Heart right ventricle (tissue), 16 donors: Measurements from ENCODE around the gene TECRL. TPM values are rescaled to one million over a fixed set of nuclear protein-coding genes. Genes with fewer than 3 reads are reported as not detected.
A peak's percentile ranks its signal among the peaks of the same experiment; 100 is the strongest.

ENCODE experiments used
- ATAC-seq, 8 donors: fragments of 200-7000 bp; cut with Tn5 transposase; one replicate each; pipeline ENCODE4 v1.9.1; 2020; ENCODE audit warnings: mild to moderate bottlenecking in 8 of 8, moderate library complexity in 8 of 8, moderate number of reproducible peaks in 1 of 8
- DNase-seq, 2 donors: peaks; one replicate each; pipeline ENCODE4 v3.0.0-alpha.2; 2020
- H3K27ac ChIP-seq, 10 donors: fragments of 200-600 bp; sonication (generic) in 2 of 10; one replicate each; pipeline versions ENCODE4 v1.5.0 to v1.8.0; 2020 to 2022; ENCODE audit warnings: mild to moderate bottlenecking in 3 of 10
- H3K27me3 ChIP-seq, 7 donors: fragments of 200-600 bp; one replicate each; pipeline ENCODE4 v1.8.0; 2021 to 2022; ENCODE audit warnings: mild to moderate bottlenecking in 2 of 7
- H3K36me3 ChIP-seq, 9 donors: fragments of 200-600 bp; sonication (generic) in 1 of 9; one replicate each; pipeline versions ENCODE4 v1.5.0 to v1.8.0; 2020 to 2022; ENCODE audit warnings: mild to moderate bottlenecking in 2 of 9
- H3K4me1 ChIP-seq, 9 donors: fragments of 200-600 bp; sonication (generic) in 1 of 9; one replicate each; pipeline versions ENCODE4 v1.5.0 to v1.8.0; 2020 to 2022; ENCODE audit warnings: mild to moderate bottlenecking in 4 of 9
- H3K4me3 ChIP-seq, 10 donors: fragments of 200-600 bp; sonication (generic) in 2 of 10; one replicate each; pipeline versions ENCODE4 v1.5.0 to v1.8.0; 2020 to 2022; ENCODE audit warnings: mild to moderate bottlenecking in 7 of 10, moderate library complexity in 2 of 10
- H3K9me3 ChIP-seq, 11 donors: fragments of 200-600 bp in 10 of 11; sonication (generic) in 2 of 11; one replicate each; pipeline versions ENCODE4 v1.5.0 to v1.8.0; 2013 to 2022; ENCODE audit warnings: mild to moderate bottlenecking in 2 of 11, control low read depth in 1 of 11, moderate library complexity in 1 of 11
- CTCF ChIP-seq, 9 donors: fragments of 200-600 bp; sonication (generic) in 2 of 9; IDR thresholded peaks; one replicate each; pipeline versions ENCODE4 v1.5.0 to v1.8.0; 2021 to 2022; ENCODE audit warnings: antibody characterized with exemption in 9 of 9, mild to moderate bottlenecking in 5 of 9, moderate library complexity in 1 of 9
- WGBS, 2 donors: extraction: QIAGEN DNeasy Blood & Tissue Kit; methylation state at CpG; one replicate each; pipeline ENCODE4 v1.1.7; 2013; ENCODE audit warnings: inconsistent platforms in 1 of 2; 5-methylcytosine and 5-hydroxymethylcytosine counted together
- intact Hi-C, 10 donors: fragments of 100-400 bp; cut with DNase I; formaldehyde crosslinking; loops; one replicate each; pipeline versions ENCODE4 v1.11.1 to v1.14.2; 2022
- polyA plus RNA-seq, 2 donors: library from polyadenylated mRNA; stranded (reverse); fragments of 200-250 nt; gene quantifications; one replicate each; pipeline ENCODE4 v1.2.3, GENCODE V29; 2013
- total RNA-seq, 10 donors: library from RNA; stranded (reverse); fragmentation: NEBNext Ultra II Directional in 3 of 10; extraction: Animal tissue kit (Norgen Biotek cat#: 25700) in 3 of 10; gene quantifications; one replicate each; pipeline versions ENCODE4 v1.2.1 to v1.2.4, GENCODE V29; 2021 to 2023
- donor health status: Arrhythmogenic right ventricular cardiomyopathy.
- donor health status: ischemic (EF 13 %, LVEDD 7.1; RV severe dilation, severe dysfunction).
- donor health status: healthy with polysubstance abuse.
- donor health status: DM: no; HTN: yes; CAD: no.
- donor health status: DM: no; HTN: no; CAD: no.
- donor health status: ischemic (EF 25% LVEDD 6.9; RV normal size, moderate dysfunction).
- donor health status: ischemic (EF 25% LVEDD 5.7; RV mildly dilated, moderate dysfunction).
- donor health status: healthy.
- donor health status: DM: yes; HTN: yes; CAD: no.
- donor health status: Ischemic cardiomyopathy.
- donor health status: ischemic (EF 35%, LVEDD 5.7; RV mildly dilated, moderate dysfunction).
- donor health status: nonischemic (EF 11% LVEDD 7.7; RV severe dilation, severe dysfunction).
- donor health status: DM: yes; HTN: yes; CAD: no.
- donor health status: PGD.
- donor health status: ischemic (EF 29% LVEDD 5.4; RV normal size, mild dysfunction).
- donor health status: nonischemic (EF 23%, LVEDD 6.1; RV moderate dilation, normal function).

The TECRL gene
- total and polyA plus RNA-seq, 12 donors, result 112 to 1,257 (median 1,046) TPM

- Histone ChIP-seq H3K9me3 (peaks cover 0 to 11% (median 0%) of the 10 kb centered on the region in 11 donors), H3K27ac (no peak overlapping the region), H3K4me3 (no peak overlapping the region), H3K4me1 (peaks cover 0 to 18% (median 3%) of the 10 kb centered on the region in 9 donors), H3K36me3 (no peaks in the 10 kb centered on the region), H3K27me3 (no peaks in the 10 kb centered on the region)
- DNase-seq (no peak), ATAC-seq (peak in 5 of 8 donors; percentile 14 to 71 (median 24))
- intact Hi-C loops, result no loop called here
- TF ChIP-seq CTCF (IDR thresholded peaks at IDR 0.05), result no peak
- 66 to 70% methylated on average over 2 of the region's 2 CpGs for WGBS, 2 donors
These were observed 74.3 kb downstream of the TECRL start for GRCh38 chr4:64334964-64335363.

- DNase-seq (no peak), ATAC-seq (no peak)
- H3K9me3 ChIP-seq, result peaks cover 0 to 13% (median under 1%) of the 10 kb centered on the region in 11 donors
- no peaks in the 10 kb centered on the region for H3K27me3 ChIP-seq
- intact Hi-C loops, result no loop called here
- WGBS, 2 donors, result 41 to 45% methylated on average over 3 of the region's 3 CpGs
- H3K36me3 ChIP-seq, result peaks cover 0 to 2% (median 0%) of the 10 kb centered on the region in 9 donors
- TF ChIP-seq CTCF (IDR thresholded peaks at IDR 0.05), result no peak
- peaks cover 0 to 24% (median 8%) of the 10 kb centered on the region in 9 donors for H3K4me1 ChIP-seq
- H3K27ac ChIP-seq, result no peak overlapping the region
- H3K4me3 ChIP-seq, result no peak overlapping the region
These were observed 79.1 kb downstream of the TECRL start for GRCh38 chr4:64330143-64330542.

GRCh38 chr4:64327237-64327636, 82.0 kb downstream of the TECRL start:
- H3K4me1 ChIP-seq, result peaks cover 0 to 20% (median 8%) of the 10 kb centered on the region in 9 donors
- no peak overlapping the region for H3K4me3 ChIP-seq
- intact Hi-C loops, result no loop called here
- H3K36me3 ChIP-seq, result peaks cover 0 to 17% (median 0%) of the 10 kb centered on the region in 9 donors
- DNase-seq (no peak), ATAC-seq (no peak)
- H3K27me3 ChIP-seq, result no peaks in the 10 kb centered on the region
- WGBS, 2 donors, result 90 to 95% methylated on average over 1 of the region's 1 CpG
- H3K9me3 ChIP-seq, result peaks cover 0 to 12% (median 2%) of the 10 kb centered on the region in 11 donors
- H3K27ac ChIP-seq, result no peak overlapping the region
- no peak for TF ChIP-seq CTCF (IDR thresholded peaks at IDR 0.05)

GRCh38 chr4:64326507-64326906, 82.7 kb downstream of the TECRL start:
- intact Hi-C loops, result no loop called here
- ATAC-seq (peak in 6 of 8 donors; percentile 38 to 72 (median 64)), DNase-seq (no peak)
- Histone ChIP-seq H3K27ac (peak overlapping the region in 1 of 10 donors; percentile 5), H3K27me3 (no peaks in the 10 kb centered on the region), H3K4me1 (peaks cover 0 to 20% (median 8%) of the 10 kb centered on the region in 9 donors), H3K36me3 (peaks cover 0 to 24% (median 0%) of the 10 kb centered on the region in 9 donors), H3K4me3 (no peak overlapping the region), H3K9me3 (peaks cover 0 to 12% (median 2%) of the 10 kb centered on the region in 11 donors)
- no peak for TF ChIP-seq CTCF (IDR thresholded peaks at IDR 0.05)
- WGBS, 2 donors, result 69 to 72% methylated on average over 1 of the region's 1 CpG
